Mesenchymal stem cell (in vitro differentiated cells and primary cell): Measurements from ENCODE around the gene PHETA1.

Experiments used
- DNase-seq: peaks from one replicate; pipeline ENCODE4 v3.0.0-alpha.2; 2013
- H2AFZ ChIP-seq: one replicate; pipeline ENCODE4 v1.6.1; 2013; ENCODE audit warnings: low read depth, mild to moderate bottlenecking, control low read depth, inconsistent platforms, low read length, moderate library complexity
- H2AK5ac ChIP-seq: 2 replicates; pipeline ENCODE4 v1.6.1; 2013; ENCODE audit warnings: low read length, moderate library complexity, mild to moderate bottlenecking, inconsistent platforms; ENCODE audit not compliant: severe bottlenecking
- H2BK120ac ChIP-seq: one replicate; pipeline ENCODE4 v1.6.1; 2013; ENCODE audit warnings: low read depth, mild to moderate bottlenecking, inconsistent platforms, low read length, moderate library complexity
- H2BK12ac ChIP-seq, 2 experiments: one replicate each; pipeline ENCODE4 v1.6.1; 2013; ENCODE audit warnings: inconsistent platforms in 2 of 2, low read length in 2 of 2, mild to moderate bottlenecking in 2 of 2, moderate library complexity in 2 of 2, control low read depth in 1 of 2
- H2BK15ac ChIP-seq: one replicate; pipeline ENCODE4 v1.6.1; 2013; ENCODE audit warnings: mild to moderate bottlenecking, low read depth, inconsistent platforms; ENCODE audit not compliant: poor library complexity, severe bottlenecking
- H2BK5ac ChIP-seq: 2 replicates; pipeline ENCODE4 v1.6.1; 2013; ENCODE audit warnings: low read depth, mild to moderate bottlenecking, low read length, control low read depth, inconsistent platforms; ENCODE audit not compliant: poor library complexity, severe bottlenecking
- H3K14ac ChIP-seq, 2 experiments: one replicate each; pipeline ENCODE4 v1.6.1; 2013; ENCODE audit warnings: inconsistent platforms in 2 of 2, low read length in 2 of 2, control low read depth in 1 of 2, mild to moderate bottlenecking in 1 of 2, moderate library complexity in 1 of 2
- H3K18ac ChIP-seq, 2 experiments: one replicate each; pipeline ENCODE4 v1.6.1; 2013; ENCODE audit warnings: inconsistent platforms in 2 of 2, low read length in 2 of 2, control low read depth in 1 of 2, low read depth in 1 of 2, mild to moderate bottlenecking in 1 of 2
- H3K23ac ChIP-seq, 2 experiments: one replicate each; pipeline ENCODE4 v1.6.1; 2013; ENCODE audit warnings: inconsistent platforms in 2 of 2, low read length in 2 of 2, mild to moderate bottlenecking in 2 of 2, moderate library complexity in 2 of 2, control low read depth in 1 of 2
- H3K27ac ChIP-seq: 2 replicates; pipeline ENCODE4 v1.5.1; 2013; ENCODE audit warnings: mild to moderate bottlenecking, moderate library complexity, low read length, control low read depth, inconsistent platforms; ENCODE audit not compliant: poor library complexity, severe bottlenecking
- H3K27me3 ChIP-seq, 2 experiments: 2 replicates each; pipeline versions ENCODE4 v1.6.1 to v1.7.0; 2013; ENCODE audit warnings: low read length in 2 of 2, mild to moderate bottlenecking in 2 of 2, moderate library complexity in 2 of 2, control low read depth in 1 of 2, inconsistent platforms in 1 of 2; ENCODE audit not compliant: control insufficient read depth in 1 of 2, insufficient read depth in 1 of 2
- H3K36me3 ChIP-seq, 2 experiments: 2 replicates each; pipeline versions ENCODE4 v1.6.1 to v1.7.0; 2013; ENCODE audit warnings: low read length in 2 of 2, control low read depth in 1 of 2, inconsistent platforms in 1 of 2, low read depth in 1 of 2, mild to moderate bottlenecking in 1 of 2; ENCODE audit not compliant: insufficient read depth in 2 of 2, control insufficient read depth in 1 of 2
- H3K4ac ChIP-seq, 2 experiments: one replicate each; pipeline ENCODE4 v1.6.1; 2013; ENCODE audit warnings: inconsistent platforms in 2 of 2, low read length in 2 of 2, mild to moderate bottlenecking in 2 of 2, moderate library complexity in 2 of 2, control low read depth in 1 of 2, low read depth in 1 of 2
- H3K4me1 ChIP-seq: 2 replicates; pipeline ENCODE4 v1.6.1; 2013; ENCODE audit warnings: low read depth, low read length, control low read depth; ENCODE audit not compliant: control insufficient read depth, insufficient read depth
- H3K4me2 ChIP-seq: 2 replicates; pipeline ENCODE4 v1.6.1; 2013; ENCODE audit warnings: low read length, mild to moderate bottlenecking, inconsistent platforms; ENCODE audit not compliant: poor library complexity, severe bottlenecking
- H3K4me3 ChIP-seq, 2 experiments: 2 replicates each; pipeline versions ENCODE4 v1.5.1 to v1.7.0; 2013; ENCODE audit warnings: low read length in 2 of 2, mild to moderate bottlenecking in 2 of 2, control low read depth in 1 of 2, low read depth in 1 of 2; ENCODE audit not compliant: insufficient read depth in 1 of 2
- H3K79me1 ChIP-seq: replicated peaks from 2 replicates; pipeline ENCODE4 v1.6.1; 2013; ENCODE audit warnings: mild to moderate bottlenecking, control low read depth, low read length, inconsistent platforms; ENCODE audit not compliant: poor library complexity, severe bottlenecking
- H3K9ac ChIP-seq: 2 replicates; pipeline ENCODE4 v1.7.0; 2013; ENCODE audit warnings: mild to moderate bottlenecking, low read length, moderate library complexity
- H3K9me3 ChIP-seq: 2 replicates; pipeline ENCODE4 v1.7.0; 2013; ENCODE audit warnings: mild to moderate bottlenecking, low read length; ENCODE audit not compliant: control insufficient read depth
- H4K8ac ChIP-seq: one replicate; pipeline ENCODE4 v1.6.1; 2013; ENCODE audit warnings: inconsistent platforms, mild to moderate bottlenecking, low read length, moderate library complexity
- H4K91ac ChIP-seq: one replicate; pipeline ENCODE4 v1.6.1; 2013; ENCODE audit warnings: mild to moderate bottlenecking, low read length, inconsistent platforms
- WGBS: methylation state at CpG from one replicate; pipeline ENCODE4 v1.1.7; 2013; ENCODE audit warnings: mixed read lengths; 5-methylcytosine and 5-hydroxymethylcytosine counted together

Gene PHETA1

GRCh38 chr12:111389635-111390034, 20.7 kb upstream of the PHETA1 start:
- WGBS = 77% methylated on average over 6 of the region's 7 CpGs
- no peak overlapping the region for H3K4ac ChIP-seq
- DNase-seq = no peak

GRCh38 chr12:111387747-111388323, 18.9 kb upstream of the PHETA1 start:
- Histone ChIP-seq H3K27me3 (peaks cover 0 to 14% of the 10 kb centered on the region in 2 experiments), H2AFZ (no peak overlapping the region), H4K91ac (no peak overlapping the region), H2BK5ac (no peak overlapping the region), H3K4me2 (no peak overlapping the region), H3K79me1 (no peaks in the 10 kb centered on the region), H2BK15ac (no peak overlapping the region), H3K36me3 (no peaks in the 10 kb centered on the region), H2BK120ac (no peak overlapping the region), H4K8ac (no peak overlapping the region), H3K14ac (no peak overlapping the region), H3K9me3 (no peaks in the 10 kb centered on the region), H3K9ac (no peak overlapping the region), H3K23ac (no peak overlapping the region), H3K4me3 (no peak overlapping the region), H3K4me1 (peaks cover 15% of the 10 kb centered on the region), H2AK5ac (no peak overlapping the region), H3K18ac (no peak overlapping the region), H2BK12ac (no peak overlapping the region), H3K27ac (no peak overlapping the region), H3K4ac (no peak overlapping the region)
- DNase-seq = no peak
- WGBS = 82% methylated on average over 9 of the region's 9 CpGs

More at GRCh38 chr12:111389635-111390034, 20.7 kb upstream of the PHETA1 start:
- Histone ChIP-seq H2BK12ac (no peak overlapping the region), H3K4me1 (peaks cover 16% of the 10 kb centered on the region), H3K9ac (no peak overlapping the region), H3K23ac (peak overlapping the region in 1 of 2 experiments; percentile 63), H3K14ac (no peak overlapping the region), H3K4me2 (no peak overlapping the region), H4K8ac (no peak overlapping the region), H3K18ac (no peak overlapping the region), H3K4me3 (no peak overlapping the region), H2BK5ac (no peak overlapping the region), H2AK5ac (no peak overlapping the region), H3K36me3 (no peaks in the 10 kb centered on the region), H3K27me3 (peaks cover 0 to 12% of the 10 kb centered on the region in 2 experiments), H2BK120ac (no peak overlapping the region), H2BK15ac (no peak overlapping the region), H3K79me1 (no peaks in the 10 kb centered on the region), H3K9me3 (no peaks in the 10 kb centered on the region), H4K91ac (no peak overlapping the region), H3K27ac (no peak overlapping the region), H2AFZ (no peak overlapping the region)

- peak; percentile 15 for DNase-seq
- Histone ChIP-seq H3K4me2 (no peak overlapping the region), H2BK12ac (no peak overlapping the region), H3K79me1 (no peaks in the 10 kb centered on the region), H2AFZ (no peak overlapping the region), H3K36me3 (no peaks in the 10 kb centered on the region), H3K14ac (no peak overlapping the region), H3K9ac (no peak overlapping the region), H2AK5ac (no peak overlapping the region), H3K27me3 (peaks cover 0 to 14% of the 10 kb centered on the region in 2 experiments), H4K8ac (no peak overlapping the region), H3K9me3 (no peaks in the 10 kb centered on the region), H3K4me1 (peaks cover 15% of the 10 kb centered on the region), H2BK5ac (no peak overlapping the region), H3K4me3 (no peak overlapping the region), H3K27ac (no peak overlapping the region), H4K91ac (no peak overlapping the region), H2BK15ac (no peak overlapping the region), H3K23ac (no peak overlapping the region), H2BK120ac (no peak overlapping the region), H3K18ac (no peak overlapping the region), H3K4ac (no peak overlapping the region)
- 62% methylated on average over 3 of the region's 3 CpGs for WGBS
Measured at GRCh38 chr12:111386885-111387284, 18.0 kb upstream of the PHETA1 start.

GRCh38 chr12:111384596-111384995, 15.7 kb upstream of the PHETA1 start:
- no peak overlapping the region for H3K9ac ChIP-seq
- H3K27ac ChIP-seq = no peak overlapping the region
- H3K79me1 ChIP-seq = no peaks in the 10 kb centered on the region
- H2BK5ac ChIP-seq = no peak overlapping the region
- H2BK15ac ChIP-seq = no peak overlapping the region
- H2BK12ac ChIP-seq = no peak overlapping the region
- H3K4me2 ChIP-seq = no peak overlapping the region
- no peak overlapping the region for H3K18ac ChIP-seq
- H3K4me3 ChIP-seq = no peak overlapping the region
- H3K14ac ChIP-seq = no peak overlapping the region
- no peak overlapping the region for H2BK120ac ChIP-seq
- H3K23ac ChIP-seq = no peak overlapping the region
- no peaks in the 10 kb centered on the region for H3K9me3 ChIP-seq
- no peak overlapping the region for H3K4ac ChIP-seq
- H3K36me3 ChIP-seq = no peaks in the 10 kb centered on the region
- H2AFZ ChIP-seq = no peak overlapping the region
- WGBS = 94% methylated on average over 5 of the region's 5 CpGs
- no peak for DNase-seq
- H4K8ac ChIP-seq = no peak overlapping the region
- no peak overlapping the region for H2AK5ac ChIP-seq
- H3K4me1 ChIP-seq = peaks cover 12% of the 10 kb centered on the region
- peaks cover 10 to 24% of the 10 kb centered on the region in 2 experiments for H3K27me3 ChIP-seq
- no peak overlapping the region for H4K91ac ChIP-seq
